Measurements from ENCODE around the gene F11. TPM values are rescaled to one million over a fixed set of nuclear protein-coding genes. Genes with fewer than 3 reads are reported as not detected.

Gene F11
- total RNA-seq, 2 donors from 2014 or later, result 18.4 to 53.1 TPM

DNA sequence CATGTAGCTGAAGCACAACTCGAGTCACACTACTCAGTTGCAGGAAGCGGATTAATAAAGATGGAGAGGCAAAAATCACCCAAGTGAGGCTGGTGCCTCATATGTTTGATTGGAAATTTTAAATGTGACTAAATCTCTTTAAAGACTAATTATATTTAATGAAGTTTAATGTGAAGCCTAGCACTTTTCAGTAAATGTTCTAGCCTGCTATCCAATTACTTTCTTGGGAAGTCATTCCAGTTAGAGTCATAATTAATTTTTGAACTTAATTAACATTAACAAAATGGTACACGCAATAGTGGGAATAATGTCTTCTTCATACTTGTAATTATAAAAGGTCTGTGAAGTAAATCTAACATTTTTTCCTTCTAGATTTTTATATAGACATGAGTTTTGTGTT is 20.6 kb downstream of the F11 start:
- Histone ChIP-seq H3K27ac (no peak overlapping the region), H3K27me3 (no peaks in the 10 kb centered on the region), H3K4me1 (no peaks in the 10 kb centered on the region), H3K36me3 (replicated peaks in 1 of 2; ENCODE audit: insufficient read depth in 1 of 2, low read depth in 2 of 2) (no peaks in the 10 kb centered on the region), H3K9me3 (no peaks in the 10 kb centered on the region), H3K4me3 (no peak overlapping the region)
- TF ChIP-seq POLR2A (IDR thresholded peaks at IDR 0.05), result no peak
- TF ChIP-seq, protein P1, sequence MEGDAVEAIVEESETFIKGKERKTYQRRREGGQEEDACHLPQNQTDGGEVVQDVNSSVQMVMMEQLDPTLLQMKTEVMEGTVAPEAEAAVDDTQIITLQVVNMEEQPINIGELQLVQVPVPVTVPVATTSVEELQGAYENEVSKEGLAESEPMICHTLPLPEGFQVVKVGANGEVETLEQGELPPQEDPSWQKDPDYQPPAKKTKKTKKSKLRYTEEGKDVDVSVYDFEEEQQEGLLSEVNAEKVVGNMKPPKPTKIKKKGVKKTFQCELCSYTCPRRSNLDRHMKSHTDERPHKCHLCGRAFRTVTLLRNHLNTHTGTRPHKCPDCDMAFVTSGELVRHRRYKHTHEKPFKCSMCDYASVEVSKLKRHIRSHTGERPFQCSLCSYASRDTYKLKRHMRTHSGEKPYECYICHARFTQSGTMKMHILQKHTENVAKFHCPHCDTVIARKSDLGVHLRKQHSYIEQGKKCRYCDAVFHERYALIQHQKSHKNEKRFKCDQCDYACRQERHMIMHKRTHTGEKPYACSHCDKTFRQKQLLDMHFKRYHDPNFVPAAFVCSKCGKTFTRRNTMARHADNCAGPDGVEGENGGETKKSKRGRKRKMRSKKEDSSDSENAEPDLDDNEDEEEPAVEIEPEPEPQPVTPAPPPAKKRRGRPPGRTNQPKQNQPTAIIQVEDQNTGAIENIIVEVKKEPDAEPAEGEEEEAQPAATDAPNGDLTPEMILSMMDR (IDR thresholded peaks at IDR 0.05), result no peak
- ATAC-seq, result no peak
- no peak for DNase-seq
- 92 to 94% methylated on average over 3 of the region's 3 CpGs for WGBS, 2 donors
- intact Hi-C loops (cut with DNase I), result no loop called here

DNA sequence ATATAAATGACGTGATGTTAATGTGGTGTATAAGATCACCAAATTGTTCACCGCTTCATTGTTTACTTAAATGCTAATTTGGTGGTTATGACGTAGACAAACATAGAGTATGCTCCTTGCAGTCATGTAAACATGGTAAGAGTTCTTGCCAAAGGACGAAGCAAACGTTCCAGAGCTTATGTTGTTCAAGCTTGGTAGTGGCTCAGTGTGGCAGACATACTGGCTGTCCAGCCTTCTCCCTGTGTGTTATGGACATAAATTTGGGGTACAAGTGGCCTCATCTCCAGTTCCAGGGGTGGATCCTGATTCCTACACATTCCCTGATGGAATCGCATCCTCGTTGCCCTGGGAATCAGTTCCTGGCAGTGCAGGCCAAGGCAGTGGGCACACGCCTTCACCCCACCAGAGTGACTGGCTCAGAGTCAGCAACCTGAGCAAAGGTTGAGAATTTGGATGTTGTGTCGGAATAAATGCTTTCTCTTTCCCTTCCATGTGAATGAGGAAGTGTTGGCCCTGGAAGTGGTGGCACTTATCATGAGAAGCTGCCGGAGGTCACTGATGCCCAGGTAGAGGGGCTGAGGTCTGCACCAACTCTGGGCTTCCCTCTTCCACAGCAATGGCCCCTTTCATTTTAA is 25.4 kb downstream of the F11 start:
- TF ChIP-seq POLR2A (IDR thresholded peaks at IDR 0.05), result no peak
- TF ChIP-seq, protein P1 (IDR thresholded peaks at IDR 0.05), result no peak
- intact Hi-C loops (cut with DNase I), result no loop called here
- ATAC-seq (no peak), DNase-seq (no peak)
- H3K27me3 ChIP-seq, result no peaks in the 10 kb centered on the region
- no peaks in the 10 kb centered on the region for H3K4me1 ChIP-seq
- H3K4me3 ChIP-seq, result no peak overlapping the region
- H3K27ac ChIP-seq, result no peak overlapping the region
- WGBS, 2 donors, result 69 to 72% methylated on average over 10 of the region's 10 CpGs
- no peaks in the 10 kb centered on the region for H3K36me3 ChIP-seq (replicated peaks in 1 of 2; ENCODE audit: insufficient read depth in 1 of 2, low read depth in 2 of 2)
- H3K9me3 ChIP-seq, result no peaks in the 10 kb centered on the region

- ATAC-seq (no peak), DNase-seq (no peak)
- intact Hi-C loops (cut with DNase I), result no loop called here
- Histone ChIP-seq H3K27ac (no peak overlapping the region), H3K27me3 (no peaks in the 10 kb centered on the region), H3K4me3 (no peak overlapping the region), H3K36me3 (replicated peaks in 1 of 2; ENCODE audit: insufficient read depth in 1 of 2, low read depth in 2 of 2) (no peaks in the 10 kb centered on the region), H3K4me1 (no peaks in the 10 kb centered on the region), H3K9me3 (no peaks in the 10 kb centered on the region)
- 69 to 79% methylated on average over 9 of the region's 9 CpGs for WGBS, 2 donors
- no peak for TF ChIP-seq POLR2A (IDR thresholded peaks at IDR 0.05)
- TF ChIP-seq, protein P1 (IDR thresholded peaks at IDR 0.05), result no peak
Measured at GRCh38 chr4:186294160-186294559, 28.2 kb downstream of the F11 start.

GRCh38 chr4:186296481-186296880 is 30.5 kb downstream of the F11 start:
- Histone ChIP-seq H3K27me3 (no peaks in the 10 kb centered on the region), H3K36me3 (replicated peaks in 1 of 2; ENCODE audit: insufficient read depth in 1 of 2, low read depth in 2 of 2) (no peaks in the 10 kb centered on the region), H3K4me3 (no peak overlapping the region), H3K9me3 (no peaks in the 10 kb centered on the region), H3K27ac (no peak overlapping the region), H3K4me1 (no peaks in the 10 kb centered on the region)
- intact Hi-C loops (cut with DNase I), result loop anchor here (5.0 kb wide), 1 partner anchor 291 kb away; no protein-coding TSS in a partner anchor
- peak; percentile 24 to 48 (median 42) for DNase-seq
- 17 to 35% methylated on average over 4 of the region's 4 CpGs for WGBS, 2 donors
- TF ChIP-seq, protein P1 (IDR thresholded peaks at IDR 0.05), result no peak
- TF ChIP-seq POLR2A (IDR thresholded peaks at IDR 0.05), result no peak
- ATAC-seq, result no peak

Data from body of pancreas (tissue), 4 donors.